GM19351 (cell line): Measurements from ENCODE around the gene CRYBA4.

Experiments used
- ATAC-seq: cut with Tn5 transposase; IDR thresholded peaks from one replicate; pipeline ENCODE4 v1.9.1; 2021; ENCODE audit warnings: mild to moderate bottlenecking, moderate library complexity; ENCODE audit not compliant: unreplicated experiment

Gene CRYBA4

GRCh38 chr22:26658671-26659478, 37.1 kb downstream of the CRYBA4 start:
- ATAC-seq = peak; percentile 66

- no peak for ATAC-seq
These were observed 38.6 kb downstream of the CRYBA4 start for GRCh38 chr22:26660356-26660755.

DNA sequence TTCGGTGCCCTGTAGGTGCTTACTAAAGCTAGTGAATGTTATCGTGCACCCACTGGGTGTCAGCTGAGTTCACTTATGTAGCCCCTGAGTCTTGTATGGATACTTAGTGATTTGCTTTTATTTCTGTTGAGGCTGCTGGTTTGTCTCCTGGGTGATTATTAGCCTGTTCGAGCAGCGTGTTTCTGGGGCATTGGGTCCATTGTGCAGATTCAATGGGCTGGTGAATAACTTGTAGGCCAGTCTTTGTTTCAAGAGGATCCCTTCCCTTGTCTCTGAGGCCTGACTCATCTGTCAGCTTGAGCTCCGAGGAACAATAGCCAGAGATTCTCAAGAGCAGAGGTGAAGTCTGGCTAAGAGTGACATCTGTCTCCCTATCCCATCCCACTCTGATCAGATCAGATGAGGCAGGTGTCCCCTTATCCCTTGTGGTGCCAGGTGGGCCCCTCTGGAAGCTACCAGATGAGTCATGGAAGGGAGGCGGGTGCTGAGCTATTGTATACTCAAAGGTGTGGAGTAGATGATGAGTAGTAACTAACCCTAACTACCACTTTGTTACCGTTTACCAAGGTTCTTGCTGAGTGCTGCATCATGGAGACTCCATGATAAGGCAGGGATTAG, 39.3 kb downstream of the CRYBA4 start:
- no peak for ATAC-seq

DNA sequence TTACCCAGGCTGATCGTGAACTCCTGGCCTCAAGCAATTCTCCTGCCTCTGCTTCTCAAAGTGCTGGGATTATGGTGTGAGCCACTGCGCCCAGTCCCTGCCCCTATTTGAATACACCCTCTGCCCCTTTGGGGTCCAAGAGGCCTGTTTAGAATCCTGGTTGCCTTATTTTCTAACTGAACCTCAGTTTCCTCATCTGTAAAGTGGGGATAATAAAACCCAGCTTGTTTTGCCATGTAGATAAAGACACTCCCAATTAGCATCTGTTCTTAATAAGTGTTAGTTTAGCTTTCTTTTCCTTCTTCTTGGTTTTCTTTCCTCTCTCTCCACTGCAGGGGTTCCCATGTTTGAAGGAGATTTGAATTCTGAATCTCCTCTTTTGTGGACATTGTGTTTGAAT, 40.4 kb downstream of the CRYBA4 start:
- ATAC-seq = no peak

- no peak for ATAC-seq
These were observed 41.7 kb downstream of the CRYBA4 start for GRCh38 chr22:26663374-26663923.

DNA sequence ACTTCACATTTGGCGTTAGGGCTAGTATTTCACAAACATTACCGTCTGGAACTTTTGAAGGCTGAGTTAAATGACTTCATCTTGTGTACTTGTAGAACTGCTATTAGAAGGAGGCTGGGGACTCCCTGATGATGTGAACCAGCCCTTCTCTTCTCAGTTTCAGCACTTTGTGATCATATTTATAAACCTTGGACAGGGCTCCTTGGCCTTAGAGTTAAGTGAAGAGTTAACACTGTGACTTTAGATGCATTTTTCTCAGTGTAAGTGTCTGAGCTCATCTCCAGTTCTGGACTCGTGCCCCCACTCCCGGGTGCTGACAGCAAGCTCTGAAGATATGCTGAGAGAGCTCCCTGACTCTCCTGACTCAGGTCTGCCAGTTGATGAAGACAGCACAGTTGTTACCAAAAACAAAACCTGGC, 44.1 kb downstream of the CRYBA4 start:
- peak; percentile 35 for ATAC-seq

DNA sequence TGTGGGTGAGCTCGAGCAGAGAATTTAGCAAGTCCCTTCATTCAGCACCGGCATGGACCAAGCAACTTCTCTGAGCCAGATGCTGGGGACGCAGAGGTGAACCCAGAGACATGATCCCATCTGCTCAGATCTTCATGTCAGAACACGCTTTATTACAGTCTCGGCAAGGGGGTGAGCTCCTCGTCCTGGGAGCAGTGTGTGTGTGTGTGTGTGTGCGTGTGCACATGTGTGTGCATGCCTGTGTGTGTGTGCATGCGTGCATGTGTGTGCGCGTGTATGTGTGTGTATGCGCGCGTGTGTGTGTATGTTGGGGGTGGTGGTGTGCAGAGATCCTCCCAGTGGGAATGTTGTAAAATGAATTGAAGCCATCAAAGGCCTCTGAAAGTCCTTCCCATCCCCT, 45.4 kb downstream of the CRYBA4 start:
- no peak for ATAC-seq

GRCh38 chr22:26669060-26669481, 47.3 kb downstream of the CRYBA4 start:
- no peak for ATAC-seq

DNA sequence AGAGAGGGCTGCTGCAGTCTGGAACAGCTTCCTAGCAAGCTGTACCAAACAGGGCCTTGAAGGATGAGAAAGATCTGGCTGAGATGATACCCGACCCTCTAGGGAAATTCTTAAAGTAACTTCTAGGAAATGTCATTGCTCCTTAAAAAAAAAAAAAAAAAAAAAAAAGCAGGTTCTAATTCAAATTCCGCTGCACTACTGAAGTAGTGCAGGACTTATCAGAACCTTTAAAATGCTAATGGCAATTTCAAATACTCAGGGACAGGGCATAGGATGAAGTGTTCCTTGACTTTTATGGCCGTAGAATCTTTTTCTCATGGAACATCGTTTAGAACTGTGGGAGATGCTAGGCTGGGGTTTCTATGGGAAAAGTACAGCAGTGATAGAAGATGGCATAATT, 48.7 kb downstream of the CRYBA4 start:
- no peak for ATAC-seq

DNA sequence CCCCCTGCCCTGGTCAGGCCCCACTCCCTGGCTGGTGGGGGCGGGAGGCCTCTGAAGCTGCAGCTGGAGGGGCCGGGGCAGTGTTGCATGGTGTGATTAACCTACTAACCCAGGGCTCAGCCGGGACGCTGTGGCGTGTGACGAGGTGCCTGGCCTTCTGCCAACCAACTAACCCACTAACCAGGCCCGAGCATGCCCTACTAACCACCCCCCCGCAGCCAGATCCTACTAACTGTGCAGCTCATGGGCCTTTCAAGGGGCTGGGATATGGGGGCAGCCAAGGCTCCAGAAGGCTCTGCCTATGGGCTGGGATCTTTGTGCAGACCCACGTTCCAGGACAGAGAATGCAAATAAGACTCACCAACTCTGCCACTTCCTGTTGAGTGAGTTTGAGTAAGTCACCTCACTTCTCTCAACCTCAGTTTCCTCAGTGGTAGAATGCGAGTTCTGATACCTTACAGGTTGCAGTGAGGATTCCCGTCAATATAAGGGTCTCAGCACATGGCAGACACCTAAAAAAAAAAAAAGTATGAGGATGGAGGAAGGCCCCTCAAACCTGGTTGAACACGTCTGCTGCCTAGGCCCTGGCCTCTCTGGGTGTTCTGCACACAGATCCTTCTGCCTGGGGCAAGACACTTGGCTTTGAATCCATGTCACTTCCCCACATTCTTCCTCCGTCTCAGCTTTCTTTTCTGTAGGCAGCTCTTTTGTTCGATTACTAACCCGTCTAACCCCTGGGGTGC, 49.7 kb downstream of the CRYBA4 start:
- peak; percentile 30 for ATAC-seq

DNA sequence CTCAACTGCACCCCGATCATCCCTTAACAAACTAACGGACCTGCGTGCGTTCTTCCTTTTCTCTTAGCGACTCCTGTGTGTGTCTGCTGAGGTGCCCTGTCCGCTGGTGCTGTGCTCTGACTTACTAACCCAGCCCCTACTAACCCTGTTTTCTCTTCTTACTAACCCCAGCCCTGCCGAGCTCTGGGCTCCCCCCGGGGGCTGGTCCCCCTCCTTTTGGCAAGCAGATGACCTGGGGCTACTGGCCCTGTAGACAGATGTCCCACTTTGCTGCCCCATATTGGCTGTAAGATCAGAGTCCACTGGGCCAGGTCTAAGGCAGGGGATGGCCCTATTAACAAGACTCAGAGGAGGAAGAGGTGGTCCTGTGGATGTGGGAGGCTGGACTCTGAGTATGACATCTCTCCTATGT, 50.3 kb downstream of the CRYBA4 start:
- ATAC-seq = peak; percentile 9

DNA sequence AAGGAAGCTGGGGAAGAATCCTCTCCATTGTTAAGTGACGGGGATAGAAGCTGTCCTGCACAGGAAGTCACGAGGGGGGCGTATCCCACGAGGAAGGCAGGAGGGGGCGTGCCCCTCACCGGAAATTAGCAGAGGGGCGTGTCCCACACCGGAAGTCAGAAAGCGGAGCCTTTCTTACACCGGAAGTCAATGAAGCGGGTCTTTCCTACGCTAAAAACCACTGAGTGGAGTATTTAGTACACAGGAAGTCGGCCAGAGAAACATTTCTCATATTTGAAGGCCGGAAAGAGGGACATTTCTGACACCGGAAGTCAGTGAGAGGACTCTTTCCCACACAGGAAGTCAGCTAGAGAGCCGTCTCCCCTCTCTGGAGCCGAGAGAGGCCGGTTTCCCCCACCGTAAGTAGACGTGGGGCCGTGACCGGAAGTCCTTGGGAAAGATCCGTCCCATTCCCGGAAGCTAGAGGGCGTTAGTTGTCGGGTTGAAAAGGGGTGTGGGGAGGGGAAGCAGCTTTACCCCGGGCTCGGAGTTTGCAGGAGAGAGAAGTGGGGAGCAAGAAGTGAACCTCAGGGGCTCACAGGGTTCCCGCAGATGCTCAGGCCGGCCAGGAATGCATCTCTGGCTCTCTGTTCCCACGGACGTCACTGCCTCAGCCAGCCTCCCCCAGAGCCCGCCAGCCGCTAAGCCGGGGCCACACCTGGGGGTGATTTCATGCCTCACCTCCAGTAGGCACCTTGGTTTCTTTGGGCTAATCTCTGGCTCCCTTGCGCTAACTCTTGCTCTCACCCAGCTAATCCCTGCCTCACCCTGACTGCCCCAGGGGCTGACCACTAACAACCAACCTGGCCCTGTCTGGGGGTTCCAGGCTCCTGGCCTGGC, 51.1 kb downstream of the CRYBA4 start:
- ATAC-seq = peak; percentile 64

- no peak for ATAC-seq
These were observed 51.7 kb downstream of the CRYBA4 start for GRCh38 chr22:26673486-26673885.

GRCh38 chr22:26674211-26675190, 52.7 kb downstream of the CRYBA4 start:
- ATAC-seq = no peak

DNA sequence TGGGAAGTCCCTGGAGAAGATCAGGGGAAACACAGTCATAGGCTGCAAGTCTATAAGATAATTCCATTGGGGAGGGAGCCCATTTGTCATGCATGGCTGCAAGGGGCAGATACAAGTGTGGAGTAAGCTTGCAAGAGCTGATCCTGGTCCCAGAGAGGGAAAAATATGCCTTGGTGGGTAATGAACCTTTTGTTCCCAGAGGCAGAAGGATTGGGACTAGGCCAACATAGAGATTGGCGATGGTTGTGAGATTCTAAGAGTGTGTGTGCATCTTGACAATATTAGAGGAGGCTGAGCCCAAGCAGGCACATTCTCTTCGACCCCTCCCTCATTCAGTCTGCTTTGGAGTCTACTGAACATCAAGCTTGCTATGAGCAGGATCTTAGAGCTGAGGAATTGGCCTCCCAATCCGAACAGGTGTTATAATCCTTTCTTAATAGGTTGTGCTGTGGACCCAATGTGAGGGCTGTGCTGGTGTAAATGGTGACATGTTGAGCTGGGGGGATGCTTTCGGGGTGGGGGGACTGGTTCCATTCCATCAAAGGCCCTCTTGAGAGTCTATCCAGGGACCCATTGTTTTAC, 54.0 kb downstream of the CRYBA4 start:
- ATAC-seq = no peak

DNA sequence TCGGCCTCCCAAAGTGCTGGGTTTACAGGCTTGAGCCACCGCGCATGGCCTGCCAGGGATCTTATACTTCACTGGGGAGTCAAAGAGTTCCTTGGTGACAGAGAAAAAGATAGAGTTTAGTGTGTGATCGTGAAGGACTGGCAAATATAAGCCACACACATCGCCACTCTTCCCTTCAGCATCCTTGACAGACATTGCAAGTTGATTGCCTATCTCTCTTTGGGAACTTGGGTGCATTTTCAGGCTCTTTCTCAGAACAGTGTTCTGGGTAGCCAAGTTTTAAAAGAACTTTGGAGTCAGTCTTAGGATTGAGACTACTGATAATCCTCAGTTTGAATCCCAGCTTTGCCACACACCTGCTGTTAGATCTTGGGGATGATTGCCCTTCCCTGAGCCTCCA, 55.5 kb downstream of the CRYBA4 start:
- ATAC-seq = no peak

- no peak for ATAC-seq
These were observed 57.4 kb downstream of the CRYBA4 start for GRCh38 chr22:26679003-26679629.
